ENCODE data around the gene PCNA. TPM values are rescaled to one million over a fixed set of nuclear protein-coding genes. Genes with fewer than 3 reads are reported as not detected.

PCNA gene
- total and polyA plus RNA-seq, 12 donors, result 23.5 to 106 (median 48.6) TPM

- TF ChIP-seq CTCF (IDR thresholded peaks at IDR 0.05) (no peak), POLR2A (IDR thresholded peaks at IDR 0.05) (no peak)
- H3K27ac ChIP-seq, result peak overlapping the region; percentile 70 to 95 (median 88)
- H3K4me1 ChIP-seq (replicated peaks in 1 of 2), result peaks cover 10 to 23% of the 10 kb centered on the region in 2 donors
- no peaks in the 10 kb centered on the region for H3K27me3 ChIP-seq
- no peak for DNase-seq
- intact Hi-C loops (cut with DNase I), result no loop called here
- peak overlapping the region in 2 of 4 donors; percentile 54 to 85 for H3K4me3 ChIP-seq
- 0 to 1% (median 1%) methylated on average over 5 to 9 of the region's 9 CpGs for WGBS, 4 donors
- H3K9me3 ChIP-seq (replicated peaks in 1 of 3), result no peaks in the 10 kb centered on the region
- H3K36me3 ChIP-seq (replicated peaks in 1 of 2), result peaks cover 0 to 21% of the 10 kb centered on the region in 2 donors
These were observed 373 bp upstream of the PCNA start for GRCh38 chr20:5120185-5120476.

- 0 to 1% (median 0%) methylated on average over 9 to 21 of the region's 21 CpGs for WGBS, 4 donors
- Histone ChIP-seq H3K36me3 (replicated peaks in 1 of 2) (peaks cover 0 to 29% of the 10 kb centered on the region in 2 donors), H3K9me3 (replicated peaks in 1 of 3) (no peaks in the 10 kb centered on the region), H3K27ac (peak overlapping the region in 4 of 5 donors; percentile 87 to 95 (median 88)), H3K4me1 (replicated peaks in 1 of 2) (peaks cover 10 to 23% of the 10 kb centered on the region in 2 donors), H3K4me3 (peak overlapping the region; percentile 54 to 85 (median 72)), H3K27me3 (no peaks in the 10 kb centered on the region)
- TF ChIP-seq CTCF (IDR thresholded peaks at IDR 0.05) (no peak), POLR2A (IDR thresholded peaks at IDR 0.05) (no peak)
- intact Hi-C loops (cut with DNase I), result no loop called here
- no peak for DNase-seq
These were observed 669 bp downstream of the PCNA start for GRCh38 chr20:5119143-5119434.

GRCh38 chr20:5118220-5119142, 1.3 kb downstream of the PCNA start:
- Histone ChIP-seq H3K9me3 (replicated peaks in 1 of 3) (no peaks in the 10 kb centered on the region), H3K4me3 (peak overlapping the region in 3 of 4 donors; percentile 54 to 85 (median 71)), H3K36me3 (replicated peaks in 1 of 2) (peaks cover 0 to 29% of the 10 kb centered on the region in 2 donors), H3K4me1 (replicated peaks in 1 of 2) (peaks cover 10 to 25% of the 10 kb centered on the region in 2 donors), H3K27ac (peak overlapping the region in 1 of 5 donors; percentile 95), H3K27me3 (no peaks in the 10 kb centered on the region)
- TF ChIP-seq POLR2A (IDR thresholded peaks at IDR 0.05) (no peak), CTCF (IDR thresholded peaks at IDR 0.05) (no peak)
- WGBS, 4 donors, result 13 to 17% (median 13%) methylated on average over 23 of the region's 23 CpGs
- DNase-seq, result peak in 1 of 7 donors; percentile 42
- intact Hi-C loops (cut with DNase I), result no loop called here

GRCh38 chr20:5116875-5117274, 2.9 kb downstream of the PCNA start:
- Histone ChIP-seq H3K4me1 (replicated peaks in 1 of 2) (peaks cover 10 to 33% of the 10 kb centered on the region in 2 donors), H3K27ac (no peak overlapping the region), H3K36me3 (replicated peaks in 1 of 2) (peaks cover 0 to 29% of the 10 kb centered on the region in 2 donors), H3K27me3 (no peaks in the 10 kb centered on the region), H3K9me3 (replicated peaks in 1 of 3) (no peaks in the 10 kb centered on the region), H3K4me3 (no peak overlapping the region)
- 66 to 84% (median 79%) methylated on average over 3 of the region's 3 CpGs for WGBS, 4 donors
- intact Hi-C loops (cut with DNase I), result no loop called here
- DNase-seq, result no peak
- TF ChIP-seq POLR2A (IDR thresholded peaks at IDR 0.05) (no peak), CTCF (IDR thresholded peaks at IDR 0.05) (no peak)

All from adrenal gland (tissue), 12 donors.